Skeletal muscle tissue (tissue), 4 donors: ENCODE data around the gene HIVEP3. TPM values are rescaled to one million over a fixed set of nuclear protein-coding genes. Genes with fewer than 3 reads are reported as not detected.

Experiments used
- H3K27ac ChIP-seq: one replicate; pipeline ENCODE4 v1.7.0; 2013; ENCODE audit warnings: mild to moderate bottlenecking, low read depth, low read length, inconsistent platforms
- H3K27me3 ChIP-seq, 3 donors: one replicate each; pipeline ENCODE4 v1.7.0; 2013; ENCODE audit warnings: low read length in 3 of 3; ENCODE audit not compliant: control insufficient read depth in 3 of 3, insufficient read depth in 3 of 3
- H3K36me3 ChIP-seq, 3 donors: one replicate each; pipeline ENCODE4 v1.7.0; 2013; ENCODE audit warnings: low read length in 3 of 3; ENCODE audit not compliant: control insufficient read depth in 3 of 3, insufficient read depth in 3 of 3
- H3K4me1 ChIP-seq, 3 donors: one replicate each; pipeline ENCODE4 v1.7.0; 2013; ENCODE audit warnings: low read length in 3 of 3, mild to moderate bottlenecking in 3 of 3; ENCODE audit not compliant: control insufficient read depth in 3 of 3, insufficient read depth in 3 of 3
- H3K4me3 ChIP-seq, 3 donors: one replicate each; pipeline ENCODE4 v1.7.0; 2013; ENCODE audit warnings: low read length in 3 of 3
- H3K9ac ChIP-seq, 3 donors: one replicate each; pipeline ENCODE4 v1.7.0; 2013; ENCODE audit warnings: low read length in 3 of 3, mild to moderate bottlenecking in 3 of 3, moderate library complexity in 2 of 3, low read depth in 1 of 3
- H3K9me3 ChIP-seq, 3 donors: one replicate each; pipeline ENCODE4 v1.7.0; 2013; ENCODE audit warnings: low read length in 3 of 3; ENCODE audit not compliant: control insufficient read depth in 3 of 3
- total RNA-seq: library from RNA; depleted of rRNA; stranded (reverse); fragments of >200 nt; gene quantifications from one replicate; pipeline ENCODE4 v1.2.3, GENCODE V29; 2014
- donor health status: Osteomylitis.

The HIVEP3 gene
- total RNA-seq, 1 donor from 2014 or later = 0.52 TPM

DNA sequence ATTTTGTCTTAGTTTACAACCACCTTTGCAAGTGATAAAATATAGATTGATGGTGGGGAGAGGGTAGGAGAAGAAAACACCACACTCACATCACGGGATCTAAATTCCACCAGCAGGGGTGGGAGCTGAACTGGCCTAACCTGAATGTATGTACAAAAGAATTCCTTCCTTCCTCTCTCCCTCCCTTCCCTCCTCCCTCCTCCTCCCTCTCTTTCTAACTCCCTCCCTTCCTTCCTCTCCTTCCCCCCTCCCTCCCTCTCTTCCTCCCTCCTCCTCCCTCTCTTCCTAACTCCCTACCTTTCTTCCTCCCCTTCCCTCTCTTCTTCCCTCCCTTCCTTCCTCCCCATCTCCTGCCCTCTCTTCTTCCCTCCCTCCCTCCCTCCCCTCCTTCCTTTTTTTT is 40.2 kb downstream of the HIVEP3 start:
- H3K27ac ChIP-seq = no peak overlapping the region
- no peaks in the 10 kb centered on the region for H3K9me3 ChIP-seq
- H3K9ac ChIP-seq = no peak overlapping the region
- H3K4me3 ChIP-seq = no peak overlapping the region
- no peaks in the 10 kb centered on the region for H3K36me3 ChIP-seq
- peaks cover 35 to 44% (median 42%) of the 10 kb centered on the region in 3 donors for H3K4me1 ChIP-seq
- no peaks in the 10 kb centered on the region for H3K27me3 ChIP-seq

DNA sequence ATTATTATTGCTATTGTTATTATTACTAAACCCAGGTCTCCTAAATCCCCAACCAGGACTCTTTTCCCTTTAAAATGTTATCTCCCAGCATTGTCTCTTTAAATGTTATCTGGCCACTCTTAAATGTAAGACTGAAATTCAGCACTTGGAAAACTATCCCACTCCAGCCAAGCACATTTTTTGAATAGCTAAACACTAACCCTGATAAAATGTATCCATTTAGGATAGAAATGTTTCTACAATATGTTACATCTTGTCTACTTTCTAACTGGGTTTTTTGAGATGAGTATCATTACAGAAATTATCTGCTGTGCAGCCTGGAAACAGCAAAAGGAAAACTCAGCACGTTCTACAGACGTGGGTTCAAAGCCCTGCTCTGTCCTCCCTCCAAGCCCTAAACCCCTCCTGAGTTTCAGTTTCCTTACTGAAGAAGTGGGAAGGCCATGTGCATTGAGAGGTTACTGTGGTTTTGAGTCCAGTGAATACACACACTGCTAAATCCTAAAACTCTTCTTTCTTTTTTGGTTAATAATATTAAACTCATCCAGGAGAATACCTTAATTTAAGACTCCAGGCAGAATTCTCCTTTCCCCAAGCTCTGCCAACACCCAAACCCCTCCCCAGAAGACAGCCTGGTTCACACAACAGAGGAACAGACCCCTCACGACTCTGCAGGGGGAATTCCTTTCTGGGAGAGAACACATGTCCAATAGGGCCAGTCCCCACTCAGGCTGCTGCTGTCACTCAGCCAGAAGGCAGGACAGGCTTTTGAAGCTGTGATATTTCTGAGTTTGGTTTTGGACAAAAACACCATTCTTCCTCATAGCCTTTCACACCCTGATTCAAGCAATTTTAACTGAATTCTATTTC is 41.9 kb downstream of the HIVEP3 start:
- Histone ChIP-seq H3K9me3 (no peaks in the 10 kb centered on the region), H3K9ac (peak overlapping the region in 2 of 3 donors; percentile 35 to 42), H3K27me3 (no peaks in the 10 kb centered on the region), H3K27ac (no peak overlapping the region), H3K4me3 (no peak overlapping the region), H3K36me3 (no peaks in the 10 kb centered on the region), H3K4me1 (peaks cover 19 to 29% (median 26%) of the 10 kb centered on the region in 3 donors)

DNA sequence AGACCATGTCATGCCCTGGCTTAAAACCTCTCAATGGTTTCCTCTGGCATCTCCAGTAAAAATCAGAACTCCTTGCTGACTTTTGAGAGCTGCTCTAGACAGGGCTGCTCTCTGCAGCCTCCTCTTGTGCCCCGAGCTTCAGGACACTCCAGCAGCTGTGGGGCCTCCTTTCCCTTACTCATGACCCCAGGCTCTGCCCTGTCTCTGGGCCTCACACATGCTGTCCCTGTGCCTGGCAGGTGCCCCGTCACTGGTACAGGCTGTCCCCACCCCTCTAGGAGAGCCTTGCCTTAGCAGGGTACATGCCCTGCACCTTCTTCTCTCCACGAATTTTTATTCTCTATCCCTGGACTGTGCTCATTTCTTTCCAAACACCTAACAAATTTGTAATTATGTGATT is 43.2 kb downstream of the HIVEP3 start:
- no peak overlapping the region for H3K4me3 ChIP-seq
- peak overlapping the region in 1 of 3 donors; percentile 28 for H3K9ac ChIP-seq
- no peak overlapping the region for H3K27ac ChIP-seq
- H3K27me3 ChIP-seq = no peaks in the 10 kb centered on the region
- peaks cover 11 to 21% (median 18%) of the 10 kb centered on the region in 3 donors for H3K4me1 ChIP-seq
- no peaks in the 10 kb centered on the region for H3K9me3 ChIP-seq
- H3K36me3 ChIP-seq = no peaks in the 10 kb centered on the region

- no peaks in the 10 kb centered on the region for H3K36me3 ChIP-seq
- H3K9me3 ChIP-seq = no peaks in the 10 kb centered on the region
- H3K4me3 ChIP-seq = no peak overlapping the region
- H3K27me3 ChIP-seq = no peaks in the 10 kb centered on the region
- peaks cover 11 to 20% (median 18%) of the 10 kb centered on the region in 3 donors for H3K4me1 ChIP-seq
- no peak overlapping the region for H3K27ac ChIP-seq
- no peak overlapping the region for H3K9ac ChIP-seq
These were observed 43.8 kb downstream of the HIVEP3 start for GRCh38 chr1:41874903-41875411.

DNA sequence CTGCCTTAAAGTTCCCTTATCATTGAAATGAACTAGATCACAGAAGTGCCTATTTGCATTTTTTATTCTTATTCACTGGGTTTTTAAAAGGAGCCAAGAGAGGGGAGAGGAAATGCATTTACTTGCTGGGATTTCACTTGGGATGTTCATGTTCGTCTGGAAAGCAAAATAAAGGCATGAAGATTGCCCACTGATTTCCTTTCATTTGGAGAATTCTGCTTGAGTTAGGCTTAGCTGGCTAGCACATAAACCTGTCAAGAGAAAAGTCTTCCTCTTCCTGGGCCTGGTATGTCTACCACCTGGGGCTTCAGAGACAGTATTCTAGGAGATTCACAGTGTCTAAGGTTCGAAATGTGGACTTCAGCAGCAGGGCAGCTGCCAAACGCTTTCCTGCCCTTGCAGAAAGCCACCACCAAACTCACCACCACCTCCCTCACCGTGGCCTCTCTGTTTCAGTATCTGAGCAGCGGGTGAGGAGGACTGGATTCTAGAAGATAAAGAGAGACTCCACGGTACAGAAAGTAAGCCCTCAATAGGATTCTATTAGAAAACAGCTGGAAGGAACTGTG is 44.5 kb downstream of the HIVEP3 start:
- H3K27me3 ChIP-seq = no peaks in the 10 kb centered on the region
- no peaks in the 10 kb centered on the region for H3K9me3 ChIP-seq
- peaks cover 11 to 20% (median 18%) of the 10 kb centered on the region in 3 donors for H3K4me1 ChIP-seq
- H3K36me3 ChIP-seq = no peaks in the 10 kb centered on the region
- H3K9ac ChIP-seq = no peak overlapping the region
- H3K4me3 ChIP-seq = no peak overlapping the region
- no peak overlapping the region for H3K27ac ChIP-seq

DNA sequence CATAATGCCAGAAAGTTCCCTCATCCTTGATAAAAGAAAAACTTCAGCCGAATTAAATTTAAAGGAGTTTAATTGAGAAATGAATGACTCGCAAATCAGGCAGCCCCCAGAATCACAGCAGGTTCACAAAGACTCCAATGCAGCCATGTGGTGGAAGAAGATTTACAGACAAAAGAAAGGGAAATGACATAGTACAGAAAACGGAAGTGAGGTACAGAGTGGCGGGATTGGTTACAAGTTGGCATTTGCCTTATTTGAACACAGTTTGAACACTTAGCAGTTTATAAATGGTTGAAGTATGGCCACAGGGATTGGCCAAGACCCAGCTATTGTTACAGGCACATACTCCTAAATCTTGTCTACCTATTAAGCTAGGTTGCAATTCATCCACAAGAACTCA is 46.6 kb downstream of the HIVEP3 start:
- Histone ChIP-seq H3K4me1 (peaks cover 6 to 16% (median 16%) of the 10 kb centered on the region in 3 donors), H3K27ac (no peak overlapping the region), H3K36me3 (no peaks in the 10 kb centered on the region), H3K4me3 (no peak overlapping the region), H3K9me3 (no peaks in the 10 kb centered on the region), H3K27me3 (no peaks in the 10 kb centered on the region), H3K9ac (no peak overlapping the region)

DNA sequence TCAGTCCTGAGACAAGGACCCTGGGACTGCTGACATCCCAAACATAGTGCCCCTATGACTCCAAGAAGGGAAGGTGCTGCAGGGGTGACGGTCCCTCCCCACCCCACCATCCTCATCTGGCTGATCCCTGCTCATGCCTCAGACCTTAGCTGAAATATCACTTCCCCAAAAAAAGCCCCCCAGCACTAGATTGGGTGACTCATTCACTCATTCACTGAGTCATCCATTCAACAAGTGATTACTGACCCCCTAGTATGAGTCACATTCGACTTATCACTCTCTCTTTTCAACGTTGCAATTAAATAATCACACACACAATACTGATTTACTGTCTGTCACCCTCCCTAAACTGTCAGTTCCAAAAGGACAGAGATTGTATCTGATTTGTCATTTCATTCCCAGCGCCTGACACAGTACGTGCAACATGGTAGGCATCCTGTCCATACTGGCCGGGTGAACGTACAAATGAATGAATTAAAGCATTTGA is 48.6 kb downstream of the HIVEP3 start:
- Histone ChIP-seq H3K27me3 (no peaks in the 10 kb centered on the region), H3K36me3 (no peaks in the 10 kb centered on the region), H3K9me3 (no peaks in the 10 kb centered on the region), H3K9ac (no peak overlapping the region), H3K4me1 (peaks cover 6 to 19% (median 12%) of the 10 kb centered on the region in 3 donors), H3K4me3 (no peak overlapping the region), H3K27ac (no peak overlapping the region)

DNA sequence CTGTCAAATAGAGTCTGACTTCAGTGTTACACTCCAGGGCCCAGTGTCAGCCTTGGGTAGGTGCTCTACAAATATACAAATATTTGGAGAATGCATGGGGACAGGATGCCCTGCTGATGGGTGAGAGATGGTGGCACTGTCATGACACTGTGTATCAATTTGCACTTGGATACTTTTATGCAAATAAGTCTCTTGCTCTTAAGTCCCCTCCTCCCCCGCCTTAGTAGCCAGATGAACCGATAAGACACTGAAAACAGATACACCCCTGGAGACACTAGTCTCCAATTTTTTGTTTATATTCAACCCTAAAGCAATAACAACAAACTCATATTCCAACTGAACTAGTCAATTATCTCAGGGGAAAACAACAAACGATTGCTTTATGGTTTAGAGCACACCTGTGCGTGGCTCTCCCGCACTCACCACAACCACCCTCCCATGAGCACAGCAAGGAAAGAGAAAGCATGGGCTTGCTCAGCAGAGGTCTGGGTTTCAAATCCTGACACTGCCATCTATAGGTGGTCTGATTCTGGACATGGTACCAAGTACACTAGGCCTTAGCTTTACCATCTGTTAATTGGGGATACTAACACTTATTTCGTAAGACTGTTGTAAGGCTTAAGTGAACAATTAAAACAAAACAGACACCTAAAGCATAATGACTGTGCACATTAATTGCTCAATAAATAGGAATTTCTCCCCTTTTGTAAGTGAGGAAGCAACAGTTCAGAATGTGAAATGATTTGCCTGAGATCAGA is 50.3 kb downstream of the HIVEP3 start:
- Histone ChIP-seq H3K27ac (no peak overlapping the region), H3K27me3 (no peaks in the 10 kb centered on the region), H3K4me3 (no peak overlapping the region), H3K9ac (no peak overlapping the region), H3K36me3 (no peaks in the 10 kb centered on the region), H3K4me1 (peaks cover 6 to 14% (median 7%) of the 10 kb centered on the region in 3 donors), H3K9me3 (no peaks in the 10 kb centered on the region)

- H3K4me3 ChIP-seq = no peak overlapping the region
- H3K36me3 ChIP-seq = no peaks in the 10 kb centered on the region
- no peak overlapping the region for H3K9ac ChIP-seq
- H3K4me1 ChIP-seq = peaks cover 6 to 14% (median 9%) of the 10 kb centered on the region in 3 donors
- H3K9me3 ChIP-seq = no peaks in the 10 kb centered on the region
- no peaks in the 10 kb centered on the region for H3K27me3 ChIP-seq
- no peak overlapping the region for H3K27ac ChIP-seq
These were observed 52.4 kb downstream of the HIVEP3 start for GRCh38 chr1:41866285-41866684.
